ENCODE data around the gene PGLYRP4.

DNA sequence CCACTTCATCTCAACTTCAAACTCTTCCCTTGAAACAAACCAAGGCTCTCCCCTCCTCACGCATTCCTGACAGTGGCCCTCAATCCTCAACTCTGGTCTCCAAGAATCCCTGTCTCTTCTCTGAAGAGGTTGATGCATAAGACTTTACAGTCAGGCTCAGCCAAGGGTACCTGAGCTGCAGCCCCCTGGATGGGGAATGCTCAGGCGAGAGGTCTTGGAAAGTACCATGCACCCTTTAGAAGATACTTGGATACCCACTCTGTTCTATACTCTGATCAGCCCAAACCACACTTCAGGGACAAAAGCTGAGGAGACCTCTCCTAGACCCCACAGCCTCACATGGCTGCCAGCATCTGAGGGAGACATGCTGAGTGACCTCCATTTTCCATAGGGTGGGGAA, 35.4 kb downstream of the PGLYRP4 start:
- no peak for TF ChIP-seq CTCF (tag by site-specific recombination; IDR thresholded peaks at IDR 0.05)
- TF ChIP-seq ZNF132 (tag by site-specific recombination; IDR thresholded peaks at IDR 0.05; ENCODE audit: borderline replicate concordance) = no peak

Data from HEK293 (cell line).